Mucosa of descending colon (tissue), 3 donors: Measurements from ENCODE around the gene MALRD1. TPM values are rescaled to one million over a fixed set of nuclear protein-coding genes. Genes with fewer than 3 reads are reported as not detected.

Source experiments
- ATAC-seq: fragments of 200-7000 bp; cut with Tn5 transposase; one replicate; pipeline ENCODE4 v1.9.1; 2020; ENCODE audit warnings: mild to moderate bottlenecking, moderate library complexity
- DNase-seq, 3 donors: peaks; one replicate each; pipeline ENCODE4 v3.0.0-alpha.2; 2020
- H3K36me3 ChIP-seq: fragments of 200-600 bp; one replicate; pipeline ENCODE4 v1.8.0; 2021; ENCODE audit warnings: low read depth, mild to moderate bottlenecking
- H3K4me1 ChIP-seq: fragments of 200-600 bp; one replicate; pipeline ENCODE4 v1.8.0; 2021; ENCODE audit warnings: low read depth, mild to moderate bottlenecking
- H3K4me3 ChIP-seq: fragments of 200-600 bp; one replicate; pipeline ENCODE4 v1.8.0; 2021; ENCODE audit warnings: mild to moderate bottlenecking
- H3K9me3 ChIP-seq: fragments of 200-600 bp; one replicate; pipeline ENCODE4 v1.8.0; 2021; ENCODE audit warnings: mild to moderate bottlenecking
- intact Hi-C, 2 donors: fragments of 100-400 bp; cut with DNase I in 1 of 2; cut with micrococcal nuclease in 1 of 2; formaldehyde crosslinking; loops; one replicate each; pipeline versions ENCODE4 v1.11.0 to v1.11.1; 2022; cut with DNase I, micrococcal nuclease
- total RNA-seq, 3 donors: library from RNA; stranded (reverse); fragmentation: NEBNext Ultra II Directional in 2 of 3; extraction: Animal tissue kit (Norgen Biotek cat#: 25700) in 2 of 3; gene quantifications; one replicate each; pipeline versions ENCODE4 v1.2.1 to v1.2.4, GENCODE V29; 2021 to 2023
- TF ChIP-seq, protein P1 (sequence below): fragments of 200-600 bp; IDR thresholded peaks from one replicate; pipeline ENCODE4 v1.8.0; 2022; ENCODE audit warnings: antibody characterized with exemption, mild to moderate bottlenecking
- donor health status: DM: no; HTN: no; CAD: no; lungs with moderate emphysema.
- donor health status: DM: no; HTN: no; CAD: no.
- donor health status: DM: no; HTN: yes; CAD: no.

The MALRD1 gene
- total RNA-seq, 3 donors from 2014 or later, result 0.41 to 0.90 (median 0.60) TPM

DNA sequence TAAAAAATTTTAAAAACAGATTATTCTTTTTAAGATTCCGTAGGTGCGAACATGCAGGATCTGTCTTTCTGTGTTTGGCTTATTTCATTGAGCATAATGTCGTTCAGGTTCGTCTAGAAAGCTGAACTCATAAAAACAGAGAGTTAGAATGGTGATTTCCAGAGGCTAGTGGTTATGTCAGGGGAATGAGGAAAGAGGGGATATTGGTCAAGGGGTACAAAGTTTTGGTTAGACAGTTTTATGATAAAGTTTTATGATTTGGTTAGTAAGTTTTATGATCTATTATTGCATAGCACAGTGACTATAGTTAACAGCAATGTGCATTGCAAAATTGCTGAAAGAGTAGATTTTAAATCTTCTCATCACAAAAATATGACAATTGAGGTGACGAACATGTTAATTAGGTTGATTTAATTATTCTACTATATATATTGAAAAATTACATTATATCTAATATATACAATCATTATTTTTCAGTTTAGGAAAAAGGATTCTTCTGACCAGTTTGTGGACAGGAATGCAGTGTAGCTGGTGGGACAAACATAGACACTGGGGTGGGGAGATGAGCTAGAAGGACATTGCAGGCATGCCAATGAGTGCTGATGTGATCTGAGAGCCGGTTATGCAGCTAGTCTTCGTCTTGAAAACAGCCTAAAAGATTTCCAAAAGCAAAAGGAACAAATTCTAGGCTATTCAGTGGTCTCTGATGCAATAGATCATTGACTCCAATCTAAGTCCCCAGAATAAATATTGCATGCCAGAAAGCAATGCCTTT lies 31.3 kb upstream of the MALRD1 start:
- intact Hi-C loops, result no loop called here
- DNase-seq, result no peak
- Histone ChIP-seq H3K4me1 (no peaks in the 10 kb centered on the region), H3K36me3 (no peaks in the 10 kb centered on the region), H3K9me3 (no peaks in the 10 kb centered on the region), H3K4me3 (no peak overlapping the region)
- TF ChIP-seq, protein P1, sequence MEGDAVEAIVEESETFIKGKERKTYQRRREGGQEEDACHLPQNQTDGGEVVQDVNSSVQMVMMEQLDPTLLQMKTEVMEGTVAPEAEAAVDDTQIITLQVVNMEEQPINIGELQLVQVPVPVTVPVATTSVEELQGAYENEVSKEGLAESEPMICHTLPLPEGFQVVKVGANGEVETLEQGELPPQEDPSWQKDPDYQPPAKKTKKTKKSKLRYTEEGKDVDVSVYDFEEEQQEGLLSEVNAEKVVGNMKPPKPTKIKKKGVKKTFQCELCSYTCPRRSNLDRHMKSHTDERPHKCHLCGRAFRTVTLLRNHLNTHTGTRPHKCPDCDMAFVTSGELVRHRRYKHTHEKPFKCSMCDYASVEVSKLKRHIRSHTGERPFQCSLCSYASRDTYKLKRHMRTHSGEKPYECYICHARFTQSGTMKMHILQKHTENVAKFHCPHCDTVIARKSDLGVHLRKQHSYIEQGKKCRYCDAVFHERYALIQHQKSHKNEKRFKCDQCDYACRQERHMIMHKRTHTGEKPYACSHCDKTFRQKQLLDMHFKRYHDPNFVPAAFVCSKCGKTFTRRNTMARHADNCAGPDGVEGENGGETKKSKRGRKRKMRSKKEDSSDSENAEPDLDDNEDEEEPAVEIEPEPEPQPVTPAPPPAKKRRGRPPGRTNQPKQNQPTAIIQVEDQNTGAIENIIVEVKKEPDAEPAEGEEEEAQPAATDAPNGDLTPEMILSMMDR, result no peak
- ATAC-seq, result no peak

DNA sequence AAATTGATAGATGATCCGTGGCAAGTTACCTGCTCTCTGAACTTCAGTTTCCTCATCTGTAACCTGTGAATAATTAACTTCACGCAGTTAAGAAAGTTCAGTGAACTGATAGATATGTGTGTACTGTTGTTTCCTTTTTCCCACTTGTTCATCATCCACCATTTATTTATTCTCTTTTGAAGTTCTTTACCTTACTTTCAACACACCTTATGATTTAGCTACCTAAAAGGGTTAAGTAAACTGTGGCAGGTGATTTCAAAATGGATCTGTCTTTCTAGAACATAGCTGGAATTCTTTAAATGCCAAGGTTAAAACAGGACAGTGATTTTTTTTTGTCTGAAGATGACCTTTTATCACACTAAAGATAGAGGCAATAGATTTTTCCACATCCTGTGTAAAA lies 27.4 kb upstream of the MALRD1 start:
- H3K4me3 ChIP-seq, result no peak overlapping the region
- TF ChIP-seq, protein P1, result no peak
- intact Hi-C loops, result no loop called here
- no peaks in the 10 kb centered on the region for H3K36me3 ChIP-seq
- DNase-seq, result no peak
- no peaks in the 10 kb centered on the region for H3K4me1 ChIP-seq
- no peak for ATAC-seq
- H3K9me3 ChIP-seq, result no peaks in the 10 kb centered on the region

DNA sequence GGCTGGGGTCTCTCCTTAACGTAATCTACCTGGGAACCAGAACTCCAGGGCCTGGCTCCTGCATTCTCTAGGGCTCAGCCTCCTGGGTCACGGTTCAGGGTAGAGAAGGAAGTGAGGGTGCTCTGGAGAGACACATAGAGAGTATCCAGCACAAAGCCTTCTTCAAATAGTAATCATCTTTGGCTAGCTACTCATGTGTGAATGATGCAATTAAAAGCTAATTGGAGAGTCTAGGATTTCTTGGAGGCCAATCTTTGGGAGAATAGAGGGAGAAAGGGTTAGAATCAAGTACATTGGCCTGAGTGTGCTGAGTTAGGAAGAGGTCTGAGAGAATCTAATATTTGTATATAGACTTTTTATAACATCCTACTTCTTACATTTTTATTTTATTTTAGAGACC lies 24.0 kb upstream of the MALRD1 start:
- TF ChIP-seq, protein P1, result no peak
- Histone ChIP-seq H3K36me3 (no peaks in the 10 kb centered on the region), H3K4me3 (no peak overlapping the region), H3K4me1 (no peaks in the 10 kb centered on the region), H3K9me3 (no peaks in the 10 kb centered on the region)
- DNase-seq (no peak), ATAC-seq (no peak)
- intact Hi-C loops, result no loop called here

DNA sequence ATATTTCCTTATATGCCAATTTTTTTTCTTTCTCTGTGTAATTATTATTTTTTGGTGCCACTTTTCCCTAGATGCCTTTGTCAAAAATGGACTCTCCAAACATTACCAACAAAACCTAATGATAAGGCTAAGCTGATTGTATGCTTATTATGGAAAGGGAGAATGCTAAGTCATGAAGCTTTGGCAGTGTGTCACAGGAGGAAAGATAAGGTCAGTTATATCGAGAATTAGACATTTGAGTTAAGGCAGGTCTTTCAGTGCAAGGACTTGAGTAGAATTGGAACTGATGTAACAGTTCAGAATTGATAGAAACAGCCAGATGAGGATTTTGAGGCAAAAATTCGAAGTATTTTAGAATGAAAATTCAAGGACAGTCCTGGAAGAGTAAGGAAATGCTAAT lies 16.8 kb upstream of the MALRD1 start:
- no peak overlapping the region for H3K4me3 ChIP-seq
- ATAC-seq (no peak), DNase-seq (no peak)
- intact Hi-C loops, result no loop called here
- TF ChIP-seq, protein P1, result no peak
- no peaks in the 10 kb centered on the region for H3K36me3 ChIP-seq
- H3K4me1 ChIP-seq, result no peaks in the 10 kb centered on the region
- no peaks in the 10 kb centered on the region for H3K9me3 ChIP-seq

DNA sequence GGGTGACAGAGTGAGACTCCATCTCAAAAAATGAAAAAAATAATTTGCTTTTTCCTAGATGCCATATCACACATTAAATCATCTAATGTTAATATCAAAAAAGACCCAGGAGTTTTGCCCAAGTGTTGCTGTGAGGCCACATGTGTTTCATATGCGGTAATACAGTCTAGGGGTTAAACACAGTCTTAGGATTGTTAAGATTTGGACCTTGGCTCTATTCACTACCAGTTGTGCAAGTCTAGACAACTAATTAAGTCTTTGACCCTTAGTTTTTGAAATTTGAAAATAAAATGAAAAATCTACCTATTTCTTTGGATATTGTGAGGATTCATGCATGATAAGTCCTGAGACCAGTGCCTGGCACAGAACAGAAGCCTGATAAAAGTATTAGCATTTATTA lies 14.9 kb upstream of the MALRD1 start:
- ATAC-seq (no peak), DNase-seq (no peak)
- Histone ChIP-seq H3K36me3 (no peaks in the 10 kb centered on the region), H3K4me1 (no peaks in the 10 kb centered on the region), H3K4me3 (no peak overlapping the region), H3K9me3 (no peaks in the 10 kb centered on the region)
- TF ChIP-seq, protein P1, result no peak
- intact Hi-C loops, result no loop called here

DNA sequence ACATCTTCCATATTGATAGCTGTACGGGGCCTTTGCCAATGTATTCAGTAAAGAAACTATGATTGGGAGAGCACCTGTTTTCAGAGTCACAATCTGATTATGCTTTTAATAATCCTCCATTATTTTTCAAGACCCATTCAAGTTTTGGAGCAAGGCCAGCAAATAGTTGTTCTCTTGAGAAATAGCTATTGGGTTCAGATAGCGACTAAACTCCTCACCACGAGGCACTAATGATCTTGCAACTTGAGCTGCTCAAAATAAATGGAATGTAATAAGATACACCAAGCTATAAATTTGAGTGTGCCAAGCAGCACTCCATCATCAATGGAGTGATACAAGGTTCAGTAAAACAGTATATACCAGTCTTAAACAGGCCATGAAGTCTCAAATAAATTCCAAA lies 7.4 kb upstream of the MALRD1 start:
- H3K4me3 ChIP-seq, result no peak overlapping the region
- DNase-seq (no peak), ATAC-seq (no peak)
- TF ChIP-seq, protein P1, result no peak
- intact Hi-C loops, result no loop called here
- no peaks in the 10 kb centered on the region for H3K36me3 ChIP-seq
- no peaks in the 10 kb centered on the region for H3K4me1 ChIP-seq
- no peaks in the 10 kb centered on the region for H3K9me3 ChIP-seq
